GM23248 (cell line): Measurements from ENCODE around the gene PANK2. TPM values are rescaled to one million over a fixed set of nuclear protein-coding genes. Genes with fewer than 3 reads are reported as not detected.

Experiments used
- DNase-seq: peaks from one replicate; pipeline ENCODE4 v3.0.0-alpha.2; 2015
- H2AFZ ChIP-seq: fragments of 200-600 bp; sonication (generic); 2 replicates; pipeline ENCODE4 v1.6.1; 2016; ENCODE audit warnings: antibody characterized with exemption
- H3F3A ChIP-seq: fragments of 200-600 bp; sonication (generic); 2 replicates; pipeline ENCODE4 v1.6.1; 2016; ENCODE audit warnings: mild to moderate bottlenecking, antibody characterized with exemption, mixed run types; ENCODE audit not compliant: insufficient read depth
- H3K27ac ChIP-seq: fragments of 200-600 bp; sonication (generic); 2 replicates; pipeline ENCODE4 v1.5.1; 2016; ENCODE audit warnings: mild to moderate bottlenecking
- H3K27me3 ChIP-seq: fragments of 200-600 bp; sonication (generic); replicated peaks from 2 replicates; pipeline ENCODE4 v1.6.1; 2016; ENCODE audit warnings: mild to moderate bottlenecking; ENCODE audit not compliant: insufficient read depth
- H3K36me3 ChIP-seq: fragments of 200-600 bp; sonication (generic); 2 replicates; pipeline ENCODE4 v1.6.1; 2016; ENCODE audit warnings: low read depth, mild to moderate bottlenecking
- H3K4me1 ChIP-seq: fragments of 200-600 bp; sonication (generic); 2 replicates; pipeline ENCODE4 v1.6.1; 2016; ENCODE audit warnings: mild to moderate bottlenecking; ENCODE audit not compliant: insufficient read depth
- H3K4me2 ChIP-seq: fragments of 200-600 bp; sonication (generic); one replicate; pipeline ENCODE4 v1.6.1; 2016; ENCODE audit warnings: mild to moderate bottlenecking; ENCODE audit not compliant: unreplicated experiment
- H3K4me3 ChIP-seq: fragments of 200-600 bp; sonication (generic); 2 replicates; pipeline ENCODE4 v1.5.1; 2016; ENCODE audit warnings: mild to moderate bottlenecking
- H3K79me2 ChIP-seq: fragments of 200-600 bp; sonication (generic); 2 replicates; pipeline ENCODE4 v1.6.1; 2016; ENCODE audit warnings: mild to moderate bottlenecking; ENCODE audit not compliant: insufficient read depth
- H3K9ac ChIP-seq: fragments of 200-600 bp; sonication (generic); 2 replicates; pipeline ENCODE4 v1.6.1; 2016; ENCODE audit warnings: mild to moderate bottlenecking
- H3K9me2 ChIP-seq: fragments of 200-600 bp; sonication (generic); 2 replicates; pipeline ENCODE4 v1.6.1; 2016; ENCODE audit warnings: mixed run types, mild to moderate bottlenecking, moderate library complexity; ENCODE audit not compliant: insufficient read depth
- H3K9me3 ChIP-seq: fragments of 200-600 bp; sonication (generic); one replicate; pipeline ENCODE4 v1.6.1; 2017; ENCODE audit warnings: low read depth
- H4K20me1 ChIP-seq: fragments of 200-600 bp; sonication (generic); 2 replicates; pipeline ENCODE4 v1.6.0; 2016; ENCODE audit not compliant: insufficient read depth
- EZH2 ChIP-seq: fragments of 200-600 bp; sonication (generic); IDR thresholded peaks from 2 replicates; pipeline ENCODE4 v1.6.1; 2018; ENCODE audit warnings: antibody characterized with exemption, mild to moderate bottlenecking; ENCODE audit not compliant: insufficient read depth, poor library complexity, severe bottlenecking
- EZH2phosphoT487 ChIP-seq: fragments of 200-600 bp; sonication (generic); IDR thresholded peaks from 2 replicates; pipeline ENCODE4 v1.6.1; 2018; ENCODE audit warnings: antibody characterized with exemption, moderate library complexity, mild to moderate bottlenecking, low read depth; ENCODE audit not compliant: insufficient read depth
- WGBS, 2 experiments: methylation state at CpG; one replicate each; pipeline ENCODE4 v1.1.6; 2015 to 2017; ENCODE audit warnings: low lambda C conversion rate in 2 of 2, low coverage in 1 of 2; ENCODE audit errors: missing lambda C conversion rate in 2 of 2; 5-methylcytosine and 5-hydroxymethylcytosine counted together
- in situ Hi-C: fragments of 300-500 bp; cut with MboI; formaldehyde crosslinking; loops from 2 replicates; pipeline ENCODE4 v1.15.0; 2020
- polyA plus RNA-seq: library from polyadenylated mRNA; unstranded; fragments of >200 nt; fragmentation: Nextera tagmentation; extraction: Ambion mirVana; gene quantifications from 2 replicates; pipeline ENCODE4 v1.2.1, GENCODE V29; 2016
- total RNA-seq: library from RNA; depleted of rRNA; stranded (reverse); fragments of >200 nt; shearing (Covaris generic); gene quantifications from 2 replicates; pipeline ENCODE4 v1.2.3, GENCODE V29; 2014

Gene PANK2
- total and polyA plus RNA-seq, 2 experiments from 2014 or later: 30.6 to 43.7 TPM

DNA sequence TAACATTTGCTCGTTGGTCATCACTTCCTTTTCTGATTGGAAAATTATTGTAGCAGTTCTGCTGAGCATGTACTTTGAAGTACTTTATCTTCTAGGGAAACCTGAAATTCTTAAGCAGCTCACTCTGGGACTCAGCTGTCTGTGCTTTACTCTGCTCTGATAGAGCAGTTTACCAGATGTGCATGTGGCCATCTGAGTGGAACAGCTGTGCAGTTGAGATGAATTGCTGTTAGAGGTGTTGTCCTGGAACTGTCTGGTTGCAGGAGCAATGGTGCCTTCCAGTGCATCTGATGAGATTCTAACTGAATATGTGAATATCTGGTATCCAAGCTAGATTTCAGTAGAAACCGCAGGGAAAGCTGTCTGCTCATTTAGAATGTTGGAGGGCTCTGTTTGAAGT is 27.2 kb downstream of the PANK2 start:
- peaks cover 24% of the 10 kb centered on the region; the same call in 1 of the 2 replicates for H4K20me1 ChIP-seq
- no peaks in the 10 kb centered on the region for H3K9me2 ChIP-seq
- in situ Hi-C loops: no loop called here
- TF ChIP-seq EZH2phosphoT487 (no peak), EZH2 (no peak)
- H3K4me2 ChIP-seq: no peak overlapping the region
- WGBS, 2 experiments: 34 to 42% methylated on average over 2 of the region's 2 CpGs
- H3K4me1 ChIP-seq: peaks cover 14% of the 10 kb centered on the region
- H3K9me3 ChIP-seq: no peaks in the 10 kb centered on the region
- H3K4me3 ChIP-seq: no peak overlapping the region
- H3K27ac ChIP-seq: no peak overlapping the region
- no peak for DNase-seq
- H3K79me2 ChIP-seq: peaks cover 97% of the 10 kb centered on the region
- peaks cover 58% of the 10 kb centered on the region for H3K36me3 ChIP-seq
- no peak overlapping the region for H3K9ac ChIP-seq
- H3K27me3 ChIP-seq: no peaks in the 10 kb centered on the region
- H3F3A ChIP-seq: peaks cover 31% of the 10 kb centered on the region
- no peak overlapping the region for H2AFZ ChIP-seq

DNA sequence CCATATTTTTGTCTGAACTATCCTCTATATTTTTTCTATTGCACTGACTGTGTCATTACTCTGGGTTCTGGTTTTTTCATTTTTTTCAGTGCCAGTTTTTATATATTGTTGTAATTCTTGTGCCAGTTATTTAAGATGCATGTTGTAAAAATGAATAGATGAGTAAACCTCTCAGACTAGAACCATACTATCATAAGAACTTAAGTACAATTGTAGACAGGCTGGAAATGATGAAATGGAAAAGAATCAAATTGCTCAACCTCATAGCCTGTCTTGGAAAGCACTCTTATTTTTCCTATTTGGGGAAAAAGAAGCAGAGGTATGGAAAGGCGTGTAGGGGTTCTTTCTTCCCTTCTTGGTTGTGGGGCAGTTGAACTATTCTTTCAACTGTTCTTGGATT is 30.2 kb downstream of the PANK2 start:
- H3K4me3 ChIP-seq: no peak overlapping the region
- H3K36me3 ChIP-seq: peaks cover 47% of the 10 kb centered on the region; the same call in 1 of the 2 replicates
- peak overlapping the region; percentile 26; the same call in 1 of the 2 replicates for H3K9ac ChIP-seq
- DNase-seq: peak; percentile 79
- 64 to 88% methylated on average over 1 of the region's 1 CpG for WGBS, 2 experiments
- no peaks in the 10 kb centered on the region for H3K27me3 ChIP-seq
- in situ Hi-C loops: no loop called here
- peaks cover 18% of the 10 kb centered on the region; the same call in 1 of the 2 replicates for H4K20me1 ChIP-seq
- TF ChIP-seq EZH2phosphoT487: no peak
- TF ChIP-seq EZH2: no peak
- H3K9me3 ChIP-seq: no peaks in the 10 kb centered on the region
- no peaks in the 10 kb centered on the region for H3K9me2 ChIP-seq
- H3K4me2 ChIP-seq: peak overlapping the region; percentile 11
- peaks cover 31% of the 10 kb centered on the region for H3K4me1 ChIP-seq
- H3K27ac ChIP-seq: peak overlapping the region; percentile 51
- no peak overlapping the region for H2AFZ ChIP-seq
- H3K79me2 ChIP-seq: peaks cover 99% of the 10 kb centered on the region
- H3F3A ChIP-seq: peaks cover 31% of the 10 kb centered on the region

DNA sequence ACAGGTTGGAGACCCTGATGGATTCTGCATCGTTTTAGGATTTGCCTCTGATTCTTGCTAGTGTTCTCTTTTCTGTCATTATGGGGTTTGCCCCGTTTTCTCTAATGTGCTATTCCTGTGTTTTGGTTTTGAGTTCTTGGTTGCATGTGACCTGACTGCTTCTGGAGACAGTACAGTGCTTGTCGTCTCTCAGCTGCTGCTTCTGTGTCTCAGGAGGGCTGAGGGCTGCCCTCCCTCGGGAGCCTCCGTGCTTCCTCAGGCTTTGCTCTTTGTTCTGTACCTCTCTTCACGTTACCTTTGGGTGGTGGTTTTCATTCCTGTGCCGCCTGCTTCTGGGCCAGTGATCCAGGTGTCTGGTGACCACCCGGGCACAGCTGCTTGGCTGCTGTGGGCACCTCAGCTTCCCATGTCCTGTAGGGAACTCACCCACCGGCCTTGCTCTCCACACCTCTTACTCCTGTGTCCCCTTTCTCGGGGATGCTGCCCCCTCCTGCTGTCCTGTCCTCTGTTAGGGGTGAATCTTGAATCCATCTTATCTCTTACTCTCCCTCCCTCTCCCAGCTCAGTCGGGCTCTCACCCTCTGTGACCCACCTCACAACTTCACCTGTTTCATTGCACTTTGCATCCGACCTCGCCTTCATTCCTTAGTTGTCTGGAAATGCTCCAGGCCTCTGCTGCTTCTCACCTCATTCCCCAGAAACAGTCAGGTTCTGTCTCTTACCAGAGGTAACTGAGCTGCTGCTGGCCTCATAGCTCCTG is 33.2 kb downstream of the PANK2 start:
- Histone ChIP-seq H3K27me3 (no peaks in the 10 kb centered on the region), H3K27ac (peak overlapping the region; percentile 44; the same call in 1 of the 2 replicates), H3K9me3 (no peaks in the 10 kb centered on the region), H3K79me2 (peaks cover 91% of the 10 kb centered on the region), H2AFZ (no peak overlapping the region), H3K4me3 (no peak overlapping the region), H3F3A (peaks cover 38% of the 10 kb centered on the region), H3K4me1 (peaks cover 37% of the 10 kb centered on the region), H4K20me1 (0 out of 2 replicates have a peak, but pooled peaks cover 7% of the 10 kb centered on the region), H3K4me2 (peak overlapping the region; percentile 50), H3K9me2 (no peaks in the 10 kb centered on the region), H3K9ac (no peak overlapping the region; the same call in 1 of the 2 replicates), H3K36me3 (peaks cover 34% of the 10 kb centered on the region; the same call in 1 of the 2 replicates)
- in situ Hi-C loops: no loop called here
- no peak for DNase-seq
- TF ChIP-seq EZH2: no peak
- 80 to 81% methylated on average over 12 to 13 of the region's 13 CpGs for WGBS, 2 experiments

DNA sequence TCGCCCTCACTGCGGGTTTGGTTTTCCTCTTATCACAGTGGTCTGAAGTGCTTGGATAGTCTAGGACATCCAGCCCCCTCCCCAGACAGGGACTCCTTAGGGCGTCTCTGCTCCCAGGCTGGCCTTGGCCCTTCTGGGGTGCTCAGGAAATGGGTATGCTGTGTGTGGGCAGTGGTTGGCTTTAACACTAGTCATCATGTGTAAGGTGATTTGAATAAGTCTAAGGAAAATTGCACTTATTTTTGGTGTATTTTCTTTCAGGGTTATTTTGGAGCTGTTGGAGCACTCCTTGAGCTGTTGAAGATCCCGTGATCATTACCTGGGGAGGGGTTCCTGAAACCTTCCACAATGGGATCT is 33.8 kb downstream of the PANK2 start:
- Histone ChIP-seq H3K4me1 (peaks cover 43% of the 10 kb centered on the region), H3K9ac (no peak overlapping the region; the same call in 1 of the 2 replicates), H4K20me1 (0 out of 2 replicates have a peak, but pooled peaks cover 4% of the 10 kb centered on the region), H2AFZ (no peak overlapping the region), H3F3A (peaks cover 40% of the 10 kb centered on the region), H3K4me3 (no peak overlapping the region), H3K79me2 (peaks cover 86% of the 10 kb centered on the region), H3K4me2 (peak overlapping the region; percentile 50), H3K9me3 (no peaks in the 10 kb centered on the region), H3K9me2 (no peaks in the 10 kb centered on the region), H3K27ac (peak overlapping the region; percentile 44; the same call in 1 of the 2 replicates), H3K36me3 (peaks cover 30% of the 10 kb centered on the region; the same call in 1 of the 2 replicates), H3K27me3 (no peaks in the 10 kb centered on the region)
- in situ Hi-C loops: no loop called here
- no peak for TF ChIP-seq EZH2phosphoT487
- no peak for TF ChIP-seq EZH2
- DNase-seq: no peak
- WGBS, 2 experiments: 92 to 96% methylated on average over 4 of the region's 4 CpGs
